NCI-H226 (cell line): ENCODE data around the gene ZSCAN21.

Source experiments
- DNase-seq: peaks from one replicate; pipeline ENCODE4 v3.0.0-alpha.2; 2015

Gene ZSCAN21

DNA sequence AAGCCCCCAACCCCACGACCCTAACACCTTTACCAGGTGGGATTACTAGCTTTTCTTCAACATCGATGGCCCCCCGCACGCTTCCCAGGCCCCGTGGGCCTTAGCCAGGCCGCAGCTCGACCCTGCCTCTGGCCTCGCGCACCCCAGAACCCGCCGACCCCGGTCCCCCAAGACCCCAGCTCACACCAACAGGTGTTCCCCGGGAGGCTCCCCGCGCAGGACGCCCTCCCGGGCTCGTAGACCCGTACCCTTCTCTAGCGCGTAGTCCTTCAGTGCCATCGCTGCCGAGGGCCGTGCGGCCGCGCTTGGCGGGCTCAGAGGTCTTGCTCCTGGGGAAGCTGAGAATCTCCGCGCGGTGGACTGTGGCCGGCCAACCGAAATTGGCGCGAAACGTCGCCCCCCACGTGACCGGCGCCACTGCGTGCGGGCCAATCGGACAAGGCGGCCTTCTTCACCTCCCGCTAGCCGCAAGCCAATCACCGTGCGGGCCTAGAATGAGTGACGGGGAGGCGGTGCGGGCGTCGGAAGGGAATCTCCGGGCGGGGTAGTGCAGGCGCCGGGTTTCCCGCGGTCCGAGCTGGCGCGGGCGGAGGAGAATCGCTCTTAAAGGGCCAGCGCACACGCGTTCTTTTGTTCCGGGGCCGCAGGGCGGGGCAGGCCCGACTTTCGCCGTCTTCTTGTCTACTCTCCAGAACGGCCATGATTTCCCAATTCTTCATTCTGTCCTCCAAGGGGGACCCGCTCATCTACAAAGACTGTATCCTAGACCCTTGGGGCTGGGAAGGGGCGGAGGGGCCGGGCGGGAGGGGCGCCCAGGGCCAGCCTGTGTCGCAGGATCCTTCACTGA is 51.7 kb downstream of the ZSCAN21 start, which contains the start of the genes AP4M1 and MCM7:
AP4M1 (plus strand) TSS at position 628 of the 847 bp plus-strand sequence; CDS start at position 700, 72 bp downstream.
MCM7 (minus strand) TSS at position 382 of the 847 bp plus-strand sequence; CDS start at position 279, 103 bp downstream.
- DNase-seq, result peak; percentile 100

DNA sequence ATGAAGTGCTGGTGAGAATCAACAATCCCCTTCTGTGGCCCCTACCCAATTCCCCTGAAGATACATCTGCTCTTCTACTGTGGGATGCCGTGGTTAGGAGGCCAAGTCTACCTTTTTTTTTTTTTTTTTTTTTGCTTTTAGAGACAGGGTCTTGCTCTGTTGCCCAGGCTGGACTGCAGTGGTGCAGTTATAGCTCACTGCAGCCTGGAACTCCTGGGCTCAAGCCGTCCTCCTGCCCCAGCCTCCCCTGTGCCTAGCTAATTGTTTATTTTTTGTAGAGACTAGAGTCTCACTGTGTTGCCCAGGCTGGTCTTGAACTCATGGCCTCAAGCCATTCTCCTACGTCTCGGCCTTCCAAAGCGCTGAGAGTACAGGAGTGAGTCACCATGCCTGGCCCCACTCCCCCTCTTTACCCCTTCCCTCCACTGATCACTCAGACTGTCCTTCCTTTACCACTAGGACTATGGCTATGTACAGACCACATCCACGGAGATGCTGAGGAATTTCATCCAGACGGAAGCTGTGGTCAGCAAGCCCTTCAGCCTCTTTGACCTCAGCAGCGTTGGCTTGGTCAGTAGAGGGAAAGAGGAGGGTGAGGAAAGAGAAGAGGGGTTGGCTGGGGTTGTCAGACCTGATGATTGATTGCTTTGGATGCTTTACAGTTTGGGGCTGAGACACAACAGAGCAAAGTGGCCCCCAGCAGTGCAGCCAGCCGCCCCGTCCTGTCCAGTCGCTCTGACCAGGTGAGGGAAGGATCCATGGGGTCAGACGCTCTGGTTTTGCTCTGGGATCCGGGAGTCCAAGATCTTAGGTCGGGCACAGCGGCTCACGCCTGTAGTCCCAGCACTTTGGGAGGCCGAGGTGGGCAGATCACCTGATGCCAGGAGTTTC is 53.6 kb downstream of the ZSCAN21 start:
- peak; percentile 99 for DNase-seq

DNA sequence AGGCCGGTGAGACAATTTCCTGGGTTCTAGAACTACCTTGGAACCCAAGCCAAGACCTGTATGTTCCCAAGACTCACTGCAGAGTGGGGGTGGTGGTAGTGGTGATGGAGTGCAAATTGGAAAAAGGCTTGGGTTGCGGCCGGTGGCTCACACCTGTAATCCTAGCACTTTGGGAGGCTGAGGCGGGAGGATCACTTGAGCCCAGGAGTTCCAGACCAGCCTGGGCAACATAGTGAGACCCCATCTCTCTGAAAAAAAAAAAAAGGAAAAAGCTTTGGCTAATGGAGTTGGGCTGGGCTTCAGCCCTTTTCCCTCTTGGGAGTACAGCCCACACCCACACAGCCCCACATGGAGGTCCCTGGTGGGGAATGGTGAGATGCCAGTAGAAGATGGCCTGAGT is 56.0 kb downstream of the ZSCAN21 start:
- DNase-seq, result no peak

DNA sequence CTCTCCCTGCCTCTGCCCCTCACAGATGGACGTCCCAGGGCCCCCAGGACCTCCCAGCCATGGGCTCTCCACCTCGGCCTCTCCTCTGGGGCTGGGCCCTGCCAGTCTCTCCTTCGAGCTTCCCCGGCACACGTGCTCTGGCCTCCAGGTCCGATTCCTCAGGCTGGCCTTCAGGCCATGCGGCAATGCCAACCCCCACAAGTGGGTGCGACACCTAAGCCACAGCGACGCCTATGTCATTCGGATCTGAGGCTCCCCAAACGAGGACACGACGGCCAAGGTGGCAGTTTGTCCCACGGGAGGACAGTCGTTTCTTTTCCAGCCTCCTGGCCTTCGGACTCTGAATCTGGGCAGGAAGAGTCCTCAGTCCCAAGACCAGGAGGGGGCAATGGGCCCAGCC is 57.1 kb downstream of the ZSCAN21 start:
- DNase-seq, result no peak

DNA sequence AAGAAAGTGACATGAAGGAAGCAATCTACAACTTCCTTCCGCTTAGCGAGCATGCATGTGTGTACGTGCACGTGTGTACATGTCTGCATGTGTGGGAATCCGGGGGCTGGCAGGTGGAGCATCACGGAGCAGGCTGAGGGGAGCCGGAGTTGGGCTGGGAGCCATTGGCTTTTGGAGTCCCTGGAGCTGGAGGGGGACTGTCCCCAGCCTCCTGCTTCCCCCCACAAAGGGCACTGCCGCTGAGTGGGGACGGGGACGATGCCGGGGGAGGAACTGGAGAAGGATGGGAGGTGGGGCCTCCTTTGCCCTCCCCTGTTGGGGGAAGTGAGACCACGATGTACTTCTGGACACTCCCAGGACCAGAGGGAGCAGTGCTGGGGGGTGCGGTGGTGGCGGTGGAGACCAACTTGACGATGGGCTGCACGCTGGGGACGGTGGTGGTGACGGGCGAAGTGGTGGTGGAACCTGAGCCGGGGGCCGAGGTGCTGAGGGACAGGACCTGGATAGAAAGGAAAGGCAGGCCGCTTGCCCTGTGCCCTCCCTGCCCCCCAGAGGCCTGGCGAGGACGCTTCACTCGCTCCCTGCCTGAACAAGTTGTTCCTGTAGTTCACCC is 57.7 kb downstream of the ZSCAN21 start:
- DNase-seq, result no peak

DNA sequence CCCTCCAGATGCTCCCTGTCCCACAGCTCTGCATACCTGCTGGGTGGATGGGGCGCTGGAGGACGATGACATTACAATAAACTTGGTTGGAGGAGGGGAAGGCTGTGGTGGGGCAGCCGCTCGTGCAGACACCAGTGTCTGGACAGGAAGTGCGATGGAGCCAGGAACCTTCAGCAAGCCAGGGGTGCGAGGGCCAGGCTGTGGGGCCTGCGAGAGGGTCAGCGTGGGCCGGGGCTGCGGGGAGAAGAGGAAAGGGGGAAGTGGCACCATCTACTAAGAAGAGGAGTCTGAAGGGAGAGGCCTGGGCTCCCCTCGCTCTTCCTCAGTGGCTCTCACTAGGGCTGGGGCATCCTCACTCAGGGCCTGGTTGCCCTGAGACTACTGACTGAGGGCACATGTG is 58.3 kb downstream of the ZSCAN21 start:
- no peak for DNase-seq

DNA sequence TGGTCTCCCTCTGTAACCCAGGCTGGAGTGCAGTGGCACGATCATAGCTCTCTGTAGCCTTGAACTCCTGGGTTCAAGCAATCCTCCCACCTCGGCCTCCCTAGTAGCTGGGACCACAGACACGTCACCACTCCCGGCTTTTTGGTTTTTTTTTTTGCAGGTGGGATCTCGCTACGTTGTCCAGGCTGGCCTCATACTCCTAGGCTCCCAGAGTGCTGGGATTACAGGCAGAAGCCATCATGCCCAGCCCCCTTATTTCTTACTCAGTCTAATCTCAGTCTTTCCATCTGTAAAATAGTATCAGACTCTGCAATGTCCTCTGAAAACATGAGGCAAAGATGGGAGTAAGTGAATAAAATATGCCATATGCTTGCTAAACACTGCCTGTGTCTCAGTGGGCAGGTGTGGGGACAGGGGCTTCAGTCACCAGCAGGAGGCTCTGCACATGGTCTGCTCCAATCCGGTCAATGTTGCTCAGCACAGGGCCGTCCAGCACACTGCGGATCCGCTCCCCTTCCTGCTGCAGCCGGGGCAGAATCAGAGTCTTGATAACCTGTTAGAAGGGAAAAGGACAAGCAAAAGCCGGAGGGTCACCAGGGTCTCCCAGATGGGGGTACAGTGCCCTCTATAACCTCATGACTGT is 60.1 kb downstream of the ZSCAN21 start:
- no peak for DNase-seq

DNA sequence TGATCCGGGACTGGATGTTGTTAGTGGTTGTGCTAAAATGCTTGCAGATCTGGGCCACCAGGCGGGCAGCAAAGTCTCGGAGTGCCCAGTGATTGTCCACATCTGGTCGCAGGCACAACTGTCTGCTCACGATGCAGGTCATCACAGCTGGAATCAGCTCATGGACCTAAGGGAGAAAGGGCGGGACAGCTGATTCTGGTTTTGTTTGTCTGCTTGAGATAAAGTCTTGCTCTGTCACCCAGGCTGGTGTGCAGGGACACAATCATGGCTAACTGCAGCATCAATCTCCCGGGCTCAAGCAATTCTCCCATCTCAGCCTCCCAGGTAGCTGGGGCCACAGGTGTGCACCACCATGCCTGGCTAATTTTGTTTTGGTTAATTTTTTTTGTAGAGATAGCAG is 61.6 kb downstream of the ZSCAN21 start:
- no peak for DNase-seq

DNA sequence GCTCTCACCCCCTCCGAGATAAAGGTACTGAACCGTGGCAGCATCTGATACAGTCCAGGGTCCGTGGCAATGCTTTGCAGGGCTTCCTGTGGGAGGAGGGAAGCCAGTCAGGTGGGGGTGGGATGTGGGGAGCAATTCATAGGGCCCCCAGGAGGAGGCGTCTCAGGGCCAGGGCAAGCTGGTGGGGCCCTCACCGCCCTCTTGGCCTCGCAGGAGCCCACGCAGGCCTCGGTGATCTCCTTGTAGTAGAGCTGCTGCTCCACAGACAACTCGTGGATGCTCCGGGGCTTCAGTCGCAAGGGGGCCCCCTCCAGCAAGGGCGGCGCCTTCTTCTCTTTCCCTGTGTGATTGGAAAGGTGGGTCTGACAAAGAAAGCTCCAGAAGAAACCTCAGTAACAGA is 62.3 kb downstream of the ZSCAN21 start:
- DNase-seq, result no peak
